Stimulated activated CD8-positive, alpha-beta memory T cell treated with anti-CD3 and anti-CD28 coated beads, Interleukin-15, amount 100 ng/mL, for 4 hours (primary cell): ENCODE measurements around the gene PLBD2.
"Not testable (repeated sequence)": the region's sequence is repeated elsewhere in the genome, so short reads cannot be mapped to it uniquely, and the experiment has no call there.

Experiments
- DNase-seq, 2 donors: peaks; one replicate each; pipeline ENCODE4 v3.0.0-alpha.2; 2020; ENCODE audit warnings: low read depth in 2 of 2

PLBD2 gene

DNA sequence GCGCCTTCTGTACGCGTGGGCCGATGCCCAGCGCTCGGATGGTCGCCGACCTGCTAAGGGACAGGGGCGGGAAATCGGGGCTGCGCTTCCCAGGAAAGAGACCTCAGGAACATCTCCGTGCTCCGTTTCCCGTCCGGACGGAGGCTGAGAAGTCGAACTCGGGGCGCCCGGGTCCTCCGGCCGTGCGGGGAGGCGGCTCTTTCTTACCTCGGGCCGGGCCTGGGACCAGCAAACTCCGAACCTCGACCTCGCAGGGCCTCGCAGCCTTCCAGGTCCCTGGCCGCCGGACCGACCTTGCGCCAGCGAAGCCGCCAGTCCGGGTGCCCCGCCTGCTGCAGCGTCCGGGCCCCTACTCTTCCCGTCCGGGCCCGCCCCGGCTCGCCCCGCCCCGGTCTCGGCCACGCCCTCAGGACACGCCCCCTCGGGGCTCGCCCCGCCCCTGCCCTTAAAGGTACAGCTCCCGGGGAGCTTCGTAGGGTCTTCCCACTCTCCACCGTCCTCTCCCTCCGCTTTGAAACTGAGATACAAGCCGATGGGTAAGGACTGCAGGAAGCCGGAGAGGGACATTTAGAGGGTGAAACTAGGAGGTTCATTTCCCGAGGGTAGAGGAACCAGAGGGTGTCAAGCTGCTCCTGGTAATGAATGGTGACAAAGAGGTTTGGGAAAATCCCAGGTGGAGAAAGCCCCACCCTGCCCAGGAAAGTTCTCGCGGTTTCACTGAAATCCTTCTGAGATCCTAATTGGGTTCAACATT, 23.4 kb upstream of the PLBD2 start, which contains the start of gene SLC8B1:
Gene SLC8B1, minus strand, starts transcription at position 324 of the 754 bp plus-strand sequence. CDS start 2,231 bp downstream, outside the sequence.
- DNase-seq, result peak; percentile 72 to 76

GRCh38 chr12:113339540-113339939, 18.8 kb upstream of the PLBD2 start:
- no peak for DNase-seq

GRCh38 chr12:113340061-113340460, 18.3 kb upstream of the PLBD2 start:
- DNase-seq, result no peak

DNA sequence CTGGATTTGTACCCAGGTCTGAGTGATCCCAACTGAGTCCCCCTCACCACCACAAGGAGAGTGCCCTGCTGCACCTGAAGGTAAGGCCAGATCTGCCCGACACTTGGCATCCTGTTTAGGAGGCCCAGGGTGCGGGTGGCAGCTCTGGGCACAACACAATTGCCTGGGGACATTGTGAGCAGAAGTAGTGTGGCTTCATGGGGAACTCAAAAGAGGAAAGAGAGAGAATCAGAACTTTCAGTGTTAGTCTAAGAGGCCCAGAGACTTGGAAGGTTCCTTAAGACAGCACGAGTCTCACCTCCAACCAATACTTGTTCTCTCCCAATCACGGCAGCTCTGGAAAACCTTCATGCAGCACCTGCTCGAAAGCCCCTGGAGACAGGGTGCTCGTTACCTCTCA, 16.9 kb upstream of the PLBD2 start:
- DNase-seq, result no peak

DNA sequence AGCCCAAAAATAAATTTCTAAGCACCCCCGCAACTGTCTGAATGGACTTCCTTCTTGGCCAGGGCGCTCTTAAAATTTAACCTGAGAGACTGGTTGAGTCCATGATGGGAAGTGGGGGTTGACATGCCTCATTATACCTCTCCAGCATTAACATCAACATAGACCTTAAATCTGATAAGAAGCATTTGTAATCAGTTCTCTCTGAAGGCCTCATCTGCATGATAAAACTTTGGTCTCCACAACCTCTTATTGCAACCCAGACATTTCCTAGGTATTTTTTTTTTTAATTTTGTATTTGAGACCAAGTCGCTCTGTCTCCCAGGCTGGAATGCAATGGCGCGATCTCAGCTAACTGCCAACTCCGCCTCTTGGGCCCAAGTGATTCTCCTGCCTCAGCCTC, 13.1 kb upstream of the PLBD2 start:
- no peak for DNase-seq

GRCh38 chr12:113346353-113346752, 12.0 kb upstream of the PLBD2 start:
- no peak for DNase-seq

DNA sequence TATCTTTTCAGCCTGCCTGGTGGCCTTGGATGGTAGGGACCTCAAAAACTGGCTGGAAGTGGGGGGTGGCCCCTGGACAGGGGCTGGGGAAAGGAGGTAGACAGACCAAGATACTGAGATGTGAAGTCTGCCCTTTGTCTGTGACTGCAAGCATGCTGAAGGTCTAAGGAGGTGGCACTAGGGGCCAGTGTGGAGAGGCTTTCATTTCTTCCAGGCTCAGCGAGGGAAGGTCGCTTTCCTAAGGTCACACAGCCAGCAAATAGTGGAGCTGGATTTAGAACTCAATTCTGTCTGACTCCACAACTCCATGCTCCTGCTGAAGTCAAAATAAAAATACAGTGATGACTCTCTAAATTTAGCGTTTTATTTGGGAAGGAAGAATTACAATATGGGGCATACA, 11.3 kb upstream of the PLBD2 start:
- no peak for DNase-seq

GRCh38 chr12:113347892-113348291, 10.5 kb upstream of the PLBD2 start:
- no peak for DNase-seq

- DNase-seq, result no peak
These were observed 9.4 kb upstream of the PLBD2 start for GRCh38 chr12:113348849-113349536.

DNA sequence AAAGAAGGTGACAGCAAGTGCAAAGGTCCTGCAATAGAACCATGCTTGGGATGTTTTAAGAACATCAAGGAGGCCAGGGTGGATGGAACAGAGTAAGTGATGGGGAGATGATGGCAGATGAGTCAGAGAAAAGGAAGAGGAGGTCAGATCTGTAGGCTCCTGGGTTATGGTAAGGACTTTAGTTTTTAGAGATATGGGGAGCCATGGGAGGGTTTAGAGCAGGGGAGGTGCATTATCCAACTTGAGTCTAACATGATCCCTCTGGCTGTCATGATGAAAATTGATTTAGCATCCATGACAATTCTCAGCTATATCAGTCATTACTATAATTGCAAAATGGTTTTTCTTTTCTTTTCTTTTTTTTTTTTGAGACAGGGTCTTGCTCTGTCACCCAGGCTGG, 7.3 kb upstream of the PLBD2 start:
- no peak for DNase-seq

GRCh38 chr12:113354192-113354591, 4.2 kb upstream of the PLBD2 start:
- not testable (repeated sequence) for DNase-seq

DNA sequence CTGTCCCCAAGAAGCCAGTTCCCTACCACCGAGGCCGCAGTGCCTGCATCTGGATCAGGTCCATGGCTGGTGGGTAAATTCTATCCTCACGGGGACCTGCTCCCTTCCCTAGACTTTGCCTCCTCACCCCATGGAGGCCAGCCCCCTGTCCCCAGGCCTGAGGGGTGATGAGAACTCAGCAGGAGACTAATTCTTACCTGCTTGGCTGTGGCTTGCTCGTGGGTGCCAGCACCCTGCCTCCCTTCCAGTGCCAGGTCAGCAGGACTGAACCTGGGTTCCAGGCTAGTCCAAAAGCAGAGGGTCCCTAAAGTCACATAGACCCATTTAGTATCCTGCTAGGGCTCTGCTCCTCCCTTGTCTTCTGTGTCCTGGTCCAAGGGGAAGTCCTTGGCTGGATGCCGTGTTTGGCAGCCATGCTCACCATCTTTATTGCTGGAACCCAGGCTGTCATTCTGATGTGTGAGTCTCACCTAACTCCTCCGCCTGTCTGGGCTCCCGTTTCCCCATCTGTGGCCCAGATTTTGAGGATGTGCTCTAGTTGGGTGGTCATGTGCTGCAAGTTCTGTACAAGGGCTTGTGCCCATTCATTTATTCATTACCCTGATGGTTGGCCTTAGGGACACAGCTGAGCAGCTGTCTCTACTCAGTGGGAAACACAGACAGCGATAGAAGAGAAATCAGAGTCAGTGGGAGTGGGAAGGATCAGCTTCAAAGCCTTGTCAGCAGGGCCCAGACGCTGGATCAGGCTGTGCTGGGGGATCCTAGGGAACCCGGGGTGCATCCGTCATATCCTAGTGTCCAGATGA, 949 bp downstream of the PLBD2 start:
- no peak for DNase-seq

DNA sequence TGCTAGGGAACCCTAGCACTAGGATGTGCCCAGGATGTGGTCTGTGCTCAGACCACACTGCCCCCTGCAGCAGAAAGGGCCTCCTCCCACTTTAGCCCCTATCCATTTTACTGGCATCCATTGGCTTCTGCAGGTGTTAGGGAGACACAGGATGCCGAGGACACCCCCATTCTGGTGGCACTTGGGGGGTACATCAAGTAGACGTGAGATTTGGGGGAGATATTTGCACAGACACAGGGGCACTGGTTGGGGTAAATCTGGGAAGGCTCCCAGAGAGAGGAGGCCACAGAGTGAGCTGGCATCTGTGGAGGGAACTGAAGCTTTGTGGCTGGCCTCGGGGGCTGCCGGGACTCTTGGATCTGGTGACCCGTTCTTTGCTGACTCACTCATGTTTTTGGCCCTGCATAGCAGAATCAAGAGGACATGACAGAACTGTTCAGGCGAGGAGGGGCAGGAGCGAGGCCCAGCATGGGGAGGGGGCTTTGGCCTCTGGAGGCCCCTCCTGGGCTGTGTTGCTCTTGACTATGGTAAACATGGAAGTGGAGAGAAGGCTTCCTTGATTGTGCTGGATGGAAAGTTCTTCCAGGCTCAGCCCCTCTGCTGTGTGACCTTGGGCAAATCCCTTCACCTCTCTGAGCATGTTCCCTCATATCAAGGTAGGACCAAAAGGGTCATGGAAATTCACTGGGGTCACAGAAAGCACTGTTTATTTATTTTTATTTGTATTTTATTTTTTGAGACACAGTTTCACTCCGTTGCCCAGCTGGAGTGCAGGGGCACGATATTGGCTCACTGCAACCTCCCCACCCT, 1.8 kb downstream of the PLBD2 start:
- DNase-seq, result no peak

DNA sequence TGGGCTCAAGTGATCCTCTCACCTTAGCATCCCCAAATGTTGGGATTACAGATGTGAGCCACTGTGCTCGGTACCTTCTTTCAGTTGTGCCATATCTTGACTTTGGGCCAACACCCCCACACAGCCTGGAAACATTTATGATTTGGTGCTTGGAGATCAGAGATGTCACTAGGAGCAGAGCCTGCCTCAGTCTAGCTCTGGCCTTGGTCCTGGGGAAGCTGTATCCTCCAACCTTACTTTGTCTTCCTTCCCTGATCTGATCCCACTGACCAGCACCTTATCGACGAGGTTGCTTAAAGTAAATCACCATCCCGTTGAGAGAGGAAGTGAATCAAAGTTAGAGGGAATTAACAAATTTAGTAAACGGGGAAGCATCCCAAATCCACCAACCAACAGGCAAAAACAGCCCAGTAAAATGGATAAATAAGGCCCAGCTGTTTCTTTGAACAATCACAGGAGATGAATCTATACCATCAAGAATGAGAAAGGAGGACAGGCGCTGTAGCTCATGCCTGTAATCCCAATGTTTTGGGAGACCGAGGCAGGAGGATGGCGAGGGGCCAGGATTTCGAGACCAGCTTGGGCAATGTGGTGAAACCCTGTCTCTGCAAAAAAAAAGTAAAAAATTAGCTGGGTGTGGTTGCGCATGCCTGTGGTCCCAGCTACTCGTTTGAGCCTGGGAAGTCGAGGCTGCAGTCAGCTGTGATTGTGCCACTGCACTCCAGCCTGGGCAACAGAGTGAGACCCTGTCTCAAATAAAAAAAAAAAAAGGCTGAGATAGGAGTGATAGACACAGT, 3.4 kb downstream of the PLBD2 start:
- no peak for DNase-seq

- no peak for DNase-seq
These were observed 6.3 kb downstream of the PLBD2 start for GRCh38 chr12:113364698-113365097.

- DNase-seq, result no peak
These were observed 7.4 kb downstream of the PLBD2 start for GRCh38 chr12:113365639-113366395.

GRCh38 chr12:113366827-113367226, 8.4 kb downstream of the PLBD2 start:
- DNase-seq, result no peak

- no peak for DNase-seq
These were observed 9.9 kb downstream of the PLBD2 start for GRCh38 chr12:113368331-113368730.

DNA sequence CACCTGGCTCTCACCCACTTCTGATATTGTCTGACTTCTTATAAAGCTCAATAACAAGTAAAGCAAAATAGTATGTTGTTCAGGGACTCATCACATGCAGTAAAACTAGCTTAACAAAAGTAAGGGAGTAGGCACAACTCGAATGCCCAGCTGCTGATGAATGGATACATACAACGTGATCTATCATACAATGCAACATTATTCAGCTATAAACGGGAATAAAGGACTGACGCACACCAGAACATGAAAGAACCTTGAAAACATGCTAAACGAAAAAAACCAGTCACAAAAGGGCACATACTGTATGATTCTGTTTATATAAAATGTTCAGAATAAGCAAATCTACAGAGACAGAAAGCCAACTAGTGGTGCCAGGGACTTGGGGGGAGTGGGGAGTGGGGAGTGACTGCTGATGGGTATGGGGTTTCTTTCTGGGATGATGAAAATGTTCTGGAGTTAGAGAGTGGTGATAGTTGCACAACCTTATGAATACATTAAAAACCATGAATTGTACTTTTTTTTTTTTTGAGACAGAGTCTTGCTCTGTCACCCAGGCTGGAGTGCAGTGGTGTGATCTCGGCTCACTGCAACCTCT, 11.1 kb downstream of the PLBD2 start:
- no peak for DNase-seq
